Measurements from ENCODE around the gene PILRA.
A peak's percentile ranks its signal among the peaks of the same experiment; 100 is the strongest.
"Not testable (repeated sequence)": the region's sequence is repeated elsewhere in the genome, so short reads cannot be mapped to it uniquely, and the experiment has no call there.

The PILRA gene

GRCh38 chr7:100373261-100373831 lies at the start of gene PILRA:
Gene PILRA, plus strand, starts transcription at chr7:100373487. Its CDS starts 170 bp downstream, at chr7:100373657.
- no peak for DNase-seq

- not testable (repeated sequence) for DNase-seq
Observed at GRCh38 chr7:100324194-100324593, 49.1 kb upstream of the PILRA start.

GRCh38 chr7:100325671-100326070 lies 47.6 kb upstream of the PILRA start:
- DNase-seq: not testable (repeated sequence)

- DNase-seq: not testable (repeated sequence)
Observed at GRCh38 chr7:100326914-100327313, 46.4 kb upstream of the PILRA start.

GRCh38 chr7:100335566-100336466 lies 37.5 kb upstream of the PILRA start:
- DNase-seq: peak; percentile 69

GRCh38 chr7:100338083-100338696 lies 35.1 kb upstream of the PILRA start:
- DNase-seq: not testable (repeated sequence)

GRCh38 chr7:100341286-100341685 lies 32.0 kb upstream of the PILRA start:
- not testable (repeated sequence) for DNase-seq

GRCh38 chr7:100342765-100343164 lies 30.5 kb upstream of the PILRA start:
- DNase-seq: no peak

GRCh38 chr7:100344124-100344559 lies 29.1 kb upstream of the PILRA start:
- DNase-seq: not testable (repeated sequence)

- DNase-seq: peak; percentile 69
Observed at GRCh38 chr7:100344560-100345287, 28.6 kb upstream of the PILRA start.

- DNase-seq: peak; percentile 51
Observed at GRCh38 chr7:100345288-100345672, 28.0 kb upstream of the PILRA start.

- no peak for DNase-seq
Observed at GRCh38 chr7:100346921-100347320, 26.4 kb upstream of the PILRA start.

GRCh38 chr7:100348805-100349204 lies 24.5 kb upstream of the PILRA start:
- no peak for DNase-seq

GRCh38 chr7:100349757-100350156 lies 23.5 kb upstream of the PILRA start:
- no peak for DNase-seq

GRCh38 chr7:100351657-100352058 lies 21.6 kb upstream of the PILRA start:
- DNase-seq: no peak

- DNase-seq: not testable (repeated sequence)
Observed at GRCh38 chr7:100352230-100352781, 21.0 kb upstream of the PILRA start.

GRCh38 chr7:100352984-100353684 lies 20.2 kb upstream of the PILRA start:
- DNase-seq: no peak

GRCh38 chr7:100353685-100354330 lies 19.5 kb upstream of the PILRA start:
- DNase-seq: peak; percentile 33

- DNase-seq: no peak
Observed at GRCh38 chr7:100356416-100357068, 16.7 kb upstream of the PILRA start.

- DNase-seq: no peak
Observed at GRCh38 chr7:100357131-100357561, 16.1 kb upstream of the PILRA start.

Measured in activated T-cell treated with anti-CD3 and anti-CD28 coated beads for 4 hours (primary cell).